Activated T-helper 1 cell treated with anti-CD3 and anti-CD28 coated beads, Interleukin-2, amount 50 U/mL, for 16 hours (primary cell): ENCODE results near the gene POPDC2.
"Not testable (repeated sequence)": the region's sequence is repeated elsewhere in the genome, so short reads cannot be mapped to it uniquely, and the experiment has no call there.

Source experiments
- DNase-seq, 2 donors: peaks; one replicate each; pipeline ENCODE4 v3.0.0-alpha.2; 2020; ENCODE audit warnings: low read depth in 1 of 2, low spot score in 1 of 2

POPDC2 gene

DNA sequence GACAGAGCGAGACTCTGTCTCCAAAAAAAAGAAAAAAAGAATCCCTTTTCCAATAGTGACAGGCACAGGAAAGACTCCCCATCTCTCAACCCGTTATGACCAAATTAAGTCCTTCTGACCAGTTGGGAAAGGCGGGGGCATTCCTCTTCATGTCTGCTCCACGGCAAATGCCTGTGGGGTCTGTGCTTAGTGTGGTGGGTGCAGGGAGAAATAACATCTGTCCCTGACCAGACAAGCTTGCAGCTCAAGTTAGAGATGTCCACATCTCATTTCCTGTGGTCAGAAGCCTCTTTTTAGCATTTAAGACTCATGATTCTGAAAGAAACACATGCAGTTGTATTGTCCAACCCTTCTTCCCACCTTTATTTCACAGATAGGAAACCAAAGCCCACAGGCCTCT, 46.5 kb downstream of the POPDC2 start:
- no peak for DNase-seq

DNA sequence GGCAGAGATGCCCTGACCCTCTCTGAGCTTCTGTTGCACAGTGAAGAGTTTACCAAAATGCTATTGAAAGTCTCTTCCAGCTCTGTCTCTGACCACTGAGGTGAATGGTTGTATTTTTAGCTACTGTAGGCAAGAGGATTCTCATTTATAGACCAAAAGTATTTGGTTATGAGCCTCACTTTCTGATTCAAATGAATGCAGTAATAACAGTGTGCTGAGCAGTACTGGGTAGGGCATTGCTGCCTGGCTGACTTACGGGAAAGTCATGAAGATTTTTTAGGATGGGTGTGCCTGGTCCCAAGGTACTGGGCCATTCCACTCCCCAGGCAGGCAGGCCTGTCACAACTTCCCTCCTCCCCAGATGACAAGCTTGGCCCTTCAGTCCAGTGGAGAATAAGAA, 47.2 kb downstream of the POPDC2 start:
- DNase-seq: no peak

DNA sequence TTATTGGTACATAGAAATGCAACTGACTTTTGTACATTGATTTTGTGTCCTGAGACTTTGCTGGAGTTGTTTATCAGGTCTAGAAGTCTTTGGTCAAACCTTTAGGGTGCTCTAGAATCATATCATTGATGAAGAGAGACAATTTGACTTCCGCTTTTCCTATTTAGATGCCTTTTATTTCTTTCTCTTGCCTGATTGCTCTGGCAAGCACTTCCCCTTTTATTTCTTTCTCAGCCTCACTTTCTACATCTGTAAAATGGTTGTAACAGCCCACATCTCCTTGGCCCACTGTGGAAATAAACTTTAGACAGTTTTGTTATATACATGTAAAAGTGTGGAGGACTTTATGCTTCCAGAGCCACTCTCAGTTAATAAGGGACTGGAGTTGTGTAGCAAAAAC, 48.7 kb downstream of the POPDC2 start:
- DNase-seq: no peak

DNA sequence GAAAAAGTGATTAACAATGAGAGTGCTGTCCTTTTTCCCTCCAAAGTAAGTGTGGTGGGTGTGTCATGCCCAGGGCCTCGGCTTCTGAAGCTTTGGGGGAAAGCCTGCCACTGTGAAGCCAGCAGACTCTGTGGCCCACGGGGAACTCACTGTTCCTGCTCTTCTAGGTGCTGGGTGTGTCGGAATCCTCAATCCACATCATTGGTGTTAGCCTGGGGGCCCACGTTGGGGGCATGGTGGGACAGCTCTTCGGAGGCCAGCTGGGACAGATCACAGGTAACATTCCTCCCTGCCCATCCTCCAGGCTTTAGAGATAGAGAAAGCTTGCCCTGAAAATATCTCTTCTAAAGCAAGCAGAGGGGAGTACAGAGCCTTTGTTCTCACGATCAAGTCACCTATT, 51.1 kb downstream of the POPDC2 start:
- no peak for DNase-seq

DNA sequence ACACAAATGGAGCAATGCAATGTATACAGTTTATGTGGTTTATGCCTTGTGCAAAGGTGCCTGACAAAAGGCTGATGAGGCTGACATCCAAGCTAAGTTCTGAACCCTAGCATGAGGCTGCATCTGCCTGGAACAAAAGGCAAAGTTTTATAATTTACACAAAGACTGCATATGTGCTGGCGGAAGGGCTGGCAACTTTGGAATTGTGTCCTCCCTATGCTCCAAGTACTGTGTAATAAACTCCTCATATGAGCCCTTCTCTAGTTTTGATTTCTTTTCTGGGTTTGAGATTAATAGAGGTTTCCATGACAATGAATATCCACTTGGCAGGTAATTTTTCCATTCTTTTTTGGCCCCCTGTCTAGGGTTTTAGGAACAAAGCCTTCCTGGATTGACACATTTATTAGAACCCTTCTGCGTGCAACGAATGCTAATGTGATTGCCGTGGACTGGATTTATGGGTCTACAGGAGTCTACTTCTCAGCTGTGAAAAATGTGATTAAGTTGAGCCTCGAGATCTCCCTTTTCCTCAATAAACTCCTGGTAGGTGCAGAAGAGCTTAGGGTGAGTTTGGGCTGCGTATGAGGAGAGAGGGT, 51.9 kb downstream of the POPDC2 start:
- no peak for DNase-seq

DNA sequence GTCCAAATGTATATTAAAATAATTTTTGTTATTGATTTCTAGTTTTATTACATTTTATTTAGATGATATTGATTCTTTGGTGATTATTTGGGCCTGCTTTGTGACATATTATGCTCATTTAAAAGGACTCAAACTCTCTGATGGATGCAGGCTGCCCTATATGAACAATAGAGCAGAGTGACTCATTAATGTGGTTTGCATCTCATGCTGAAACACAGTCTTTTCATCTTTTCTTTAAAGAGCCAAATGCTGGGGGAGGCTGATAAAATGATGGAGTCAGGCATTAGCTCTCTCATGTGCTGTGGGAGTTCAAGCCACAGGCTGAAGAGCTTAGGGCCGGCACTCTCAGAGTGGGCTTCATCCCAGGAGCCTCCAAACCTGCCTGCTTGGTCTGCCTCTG, 55.5 kb downstream of the POPDC2 start:
- no peak for DNase-seq

DNA sequence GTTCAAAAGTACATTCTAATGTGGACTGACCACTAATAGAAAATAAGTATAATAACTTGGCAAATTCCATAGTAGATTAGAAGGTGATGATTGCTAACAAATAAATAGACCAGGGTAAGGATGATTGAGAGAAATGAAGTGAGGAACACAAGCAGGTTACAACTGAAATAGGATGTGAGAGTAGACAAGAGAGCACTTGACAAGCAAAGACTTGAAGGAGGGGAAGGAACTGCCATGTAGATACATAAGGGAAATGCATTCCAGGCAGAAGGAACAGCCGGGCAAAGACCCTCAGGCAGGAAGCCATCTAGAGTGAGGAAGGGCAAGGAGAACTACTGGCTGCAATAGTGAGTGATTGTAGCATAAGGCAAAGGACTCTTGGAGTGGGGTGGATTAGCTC, 57.7 kb downstream of the POPDC2 start:
- DNase-seq: no peak

DNA sequence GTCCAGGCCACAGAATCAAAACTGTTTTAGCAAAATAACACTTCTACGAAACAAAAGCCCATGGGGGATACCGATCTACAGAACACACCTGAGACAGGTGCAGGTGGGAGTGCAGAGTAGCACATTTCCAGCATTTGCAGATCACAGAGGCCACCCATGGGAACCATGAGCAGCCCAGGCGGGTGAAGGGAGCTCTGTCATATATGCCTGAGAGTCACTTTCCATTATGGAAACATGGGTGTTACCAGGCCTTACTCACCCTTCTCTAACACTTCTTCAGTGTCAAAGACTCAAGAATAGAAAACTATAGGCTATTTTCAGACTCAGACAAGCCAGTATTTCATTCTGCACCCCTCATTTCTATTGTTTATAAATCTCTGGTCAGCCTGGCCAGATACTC, 59.2 kb downstream of the POPDC2 start:
- DNase-seq: no peak

DNA sequence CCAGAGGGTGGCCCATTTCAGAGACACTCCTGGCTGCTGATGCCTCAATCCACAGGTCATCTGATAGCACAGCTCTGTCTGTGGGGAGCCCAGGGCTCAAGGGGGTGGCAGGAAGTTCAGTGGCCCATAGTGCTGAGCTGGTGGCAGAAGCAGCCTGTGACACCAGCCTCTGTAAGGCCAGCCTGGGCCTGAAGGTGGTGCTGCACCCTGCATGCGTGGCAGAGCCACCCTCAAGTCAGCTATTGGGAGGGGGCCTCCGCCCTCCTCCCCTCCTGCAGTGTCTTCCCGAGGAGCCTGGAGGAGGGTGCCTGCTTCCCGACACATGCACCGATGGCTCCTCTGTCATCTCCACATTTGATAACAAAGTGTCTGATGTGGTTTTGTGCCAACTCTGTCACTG, 59.7 kb downstream of the POPDC2 start:
- no peak for DNase-seq

DNA sequence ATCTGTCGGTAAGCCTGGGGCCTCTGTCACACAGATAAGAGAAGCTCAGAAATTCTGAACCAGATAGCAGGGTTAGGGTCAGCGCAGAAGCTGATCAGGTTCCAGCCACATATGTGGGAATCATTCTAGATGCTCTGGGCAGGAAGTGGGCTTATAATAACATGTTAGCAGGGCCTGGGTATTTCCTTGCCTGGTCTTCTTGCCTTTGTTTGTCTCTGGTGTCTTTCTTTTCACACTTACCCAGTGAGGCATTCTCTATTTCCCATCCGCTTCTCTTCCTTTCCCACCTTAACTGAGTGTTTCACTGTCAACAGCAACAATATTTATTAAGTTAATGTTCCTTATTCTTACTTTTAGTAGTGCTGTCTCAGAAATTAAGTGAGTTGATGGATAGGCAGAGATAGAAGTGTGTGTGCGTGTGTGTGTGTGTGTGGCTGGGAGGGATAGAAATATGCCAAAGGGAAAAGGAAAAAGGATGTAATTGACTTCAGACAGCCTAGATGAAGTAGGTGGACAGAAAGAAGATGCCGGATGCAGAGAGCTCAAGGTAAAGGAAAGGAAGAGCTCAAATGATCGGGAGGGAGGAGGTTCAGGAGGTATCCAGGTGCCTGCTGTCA, 60.7 kb downstream of the POPDC2 start:
- no peak for DNase-seq

DNA sequence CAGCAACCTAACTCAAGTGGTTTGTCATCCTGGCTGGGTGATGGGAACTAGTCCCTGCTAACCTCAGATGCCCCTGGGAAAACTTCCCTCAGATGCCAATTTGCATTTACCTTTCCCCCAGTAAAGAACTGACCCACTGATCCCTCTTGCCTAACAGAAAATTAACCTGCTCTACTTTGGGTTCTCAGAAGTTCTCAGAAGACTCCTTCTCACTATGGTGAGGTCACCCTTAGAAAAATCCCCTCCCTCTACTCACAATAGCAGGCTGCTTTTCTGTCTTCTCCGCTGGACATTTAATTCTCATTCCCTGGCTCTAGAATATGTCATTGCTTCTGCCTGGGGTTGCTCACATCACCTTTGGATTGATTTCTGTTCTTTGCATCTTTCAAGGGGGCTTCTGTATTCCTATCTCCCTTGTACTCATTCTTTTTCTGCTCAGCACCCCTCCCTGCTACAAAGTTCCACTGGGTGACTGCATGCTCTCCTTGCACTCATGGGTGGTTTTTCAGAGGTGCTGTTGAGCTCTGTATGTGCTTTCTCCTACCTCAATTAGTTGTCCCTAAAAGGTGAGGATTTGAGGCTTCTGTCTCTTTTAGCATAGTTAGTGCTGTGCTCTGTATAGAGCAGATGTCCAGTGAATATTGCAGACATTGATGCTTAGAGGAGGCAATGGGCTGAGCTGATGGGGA, 61.8 kb downstream of the POPDC2 start:
- no peak for DNase-seq

DNA sequence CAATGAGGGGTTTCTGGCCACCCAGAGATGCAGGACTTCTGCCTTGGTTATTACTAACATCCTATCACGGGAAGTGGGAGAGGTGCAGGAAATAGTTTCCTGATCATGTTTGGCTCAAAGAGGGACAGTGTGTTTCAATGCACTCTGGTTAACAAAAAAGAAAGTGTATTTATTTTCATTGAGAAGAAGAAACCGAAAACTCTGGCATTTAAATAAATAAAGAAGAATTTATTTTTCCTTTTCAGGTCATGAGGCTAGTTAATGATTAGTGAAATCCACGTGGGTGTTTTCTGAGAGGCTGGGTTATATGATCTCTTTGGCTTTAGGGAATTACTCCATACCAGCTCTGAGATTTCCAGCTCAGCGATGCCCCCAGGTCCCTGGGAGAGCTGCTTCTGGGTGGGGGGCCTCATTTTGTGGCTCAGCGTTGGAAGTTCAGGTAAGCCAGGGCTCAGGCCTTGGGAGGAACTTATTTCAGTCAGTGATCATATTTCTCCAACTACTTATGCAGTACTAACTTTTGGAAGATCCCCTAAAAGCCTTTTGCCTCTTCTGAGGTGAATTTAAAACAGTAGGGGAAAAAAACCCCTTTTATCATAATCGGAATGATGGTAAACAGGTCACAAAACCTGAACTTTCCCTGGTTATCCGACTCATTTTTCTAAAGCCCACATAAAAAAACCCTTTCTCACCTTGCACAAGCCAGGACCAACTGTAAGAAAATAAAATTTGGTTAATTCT, 62.7 kb downstream of the POPDC2 start, which contains the start of gene PLA1A:
TSS of gene PLA1A (plus strand) at position 338 of the 741 bp plus-strand sequence. CDS start at position 367, 29 bp downstream.
- no peak for DNase-seq

DNA sequence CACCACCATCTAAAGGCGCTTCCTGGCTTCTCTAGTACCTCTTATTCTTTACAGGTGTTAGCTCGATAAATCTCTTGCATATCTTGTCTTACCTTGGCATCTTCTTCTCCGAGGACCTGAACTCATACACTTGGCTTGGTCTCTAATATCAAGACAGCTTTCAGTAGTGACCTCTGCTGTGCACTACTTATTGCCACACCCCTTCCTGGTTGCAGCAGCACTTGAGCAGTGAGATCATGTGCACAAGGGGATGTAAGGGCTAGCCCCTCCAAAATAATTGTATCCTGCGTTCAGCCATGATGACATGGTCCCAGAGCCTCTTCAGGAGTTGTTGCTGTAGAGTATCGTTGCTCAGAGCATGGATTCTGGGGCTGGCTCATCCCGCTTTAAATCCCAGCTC, 64.0 kb downstream of the POPDC2 start:
- no peak for DNase-seq

DNA sequence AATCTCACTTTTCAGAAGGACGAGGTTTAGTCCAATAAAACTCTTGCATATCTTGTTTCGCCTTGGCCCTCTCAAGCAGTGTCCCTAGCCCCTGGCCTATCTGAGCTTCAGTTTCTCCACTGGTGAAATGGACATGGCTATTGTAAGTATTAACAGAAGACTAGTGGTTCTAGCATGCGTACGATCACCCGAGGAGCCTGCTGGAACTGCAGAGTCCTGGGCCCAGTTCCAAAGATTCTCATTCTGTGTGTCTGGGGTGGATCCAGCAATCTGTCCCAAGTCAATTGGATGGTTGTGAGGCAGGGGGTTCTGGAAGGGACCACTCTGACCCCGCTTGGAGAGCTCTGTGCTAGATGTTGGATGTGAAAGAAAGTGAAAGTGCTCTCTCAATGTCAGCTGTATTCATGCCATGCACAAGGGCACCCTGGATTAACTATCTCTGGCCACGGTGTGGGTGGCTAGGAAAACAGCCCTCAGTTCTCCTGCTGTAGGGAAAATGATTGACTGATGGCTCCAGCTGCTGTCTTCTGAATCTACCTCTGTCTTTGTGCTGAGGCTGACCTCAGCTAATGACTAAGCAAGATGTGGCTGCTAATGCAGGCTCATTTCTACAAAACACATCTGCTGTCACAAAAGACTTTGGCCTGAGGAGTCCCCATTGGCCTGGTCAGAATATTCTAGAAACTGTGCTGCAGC, 64.6 kb downstream of the POPDC2 start:
- DNase-seq: no peak

DNA sequence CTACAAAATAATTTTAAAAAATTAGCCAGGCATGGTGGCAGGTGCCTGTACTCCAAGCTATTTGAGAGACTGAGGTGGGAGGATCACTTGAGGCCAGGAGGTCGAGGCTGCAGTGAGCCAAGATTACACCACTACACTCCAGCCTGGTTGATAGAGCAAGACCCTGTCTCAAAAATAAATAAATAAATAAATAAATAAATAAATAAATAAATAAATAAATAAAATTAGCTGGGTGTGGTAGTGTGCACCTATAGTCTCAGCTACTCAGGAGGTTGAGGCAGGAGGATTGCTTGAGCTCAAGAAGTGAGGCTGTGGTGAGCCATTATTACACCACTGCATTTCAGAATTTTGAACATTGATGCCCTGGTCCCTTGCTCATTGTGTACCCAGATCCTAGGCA, 65.5 kb downstream of the POPDC2 start:
- DNase-seq: not testable (repeated sequence)

DNA sequence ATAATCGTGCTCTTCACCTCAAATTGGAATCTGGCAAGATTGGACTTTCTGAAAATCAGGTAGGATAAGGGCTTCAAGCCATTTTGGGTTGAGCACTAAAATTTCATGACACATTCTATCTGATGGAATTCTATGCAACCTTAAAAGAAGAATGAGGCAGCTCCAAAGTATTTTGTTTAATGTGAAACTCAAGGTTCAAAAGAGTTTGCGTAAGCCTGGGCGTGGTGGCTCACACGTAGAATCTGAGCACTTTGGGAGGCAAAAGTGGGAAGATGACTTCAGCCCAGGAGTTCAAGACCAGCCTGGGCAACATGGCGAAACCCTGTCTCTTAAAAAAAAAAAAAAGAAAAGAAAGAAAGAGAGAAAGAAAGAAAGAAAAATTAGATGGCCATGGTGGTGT, 66.3 kb downstream of the POPDC2 start:
- no peak for DNase-seq

DNA sequence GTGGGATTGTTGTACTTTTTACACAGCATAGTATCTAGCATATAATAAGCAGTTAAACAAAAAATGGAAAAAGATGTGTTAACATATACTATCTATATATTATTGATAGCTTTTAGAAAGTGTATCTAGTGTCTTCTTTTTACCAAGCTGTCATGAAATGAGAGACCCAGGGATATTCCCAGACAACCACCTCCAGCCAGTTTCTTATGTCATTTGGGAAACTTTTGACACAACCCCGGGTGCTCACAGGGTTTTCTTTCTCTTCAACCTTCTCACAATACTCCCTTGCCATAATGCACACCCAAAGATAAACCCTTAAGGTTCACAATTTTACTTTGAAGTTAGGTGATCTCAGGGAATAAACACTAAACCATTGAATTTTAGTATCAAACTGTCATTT, 67.5 kb downstream of the POPDC2 start:
- DNase-seq: no peak
